ACC112 (cell line): ENCODE data around the gene SMIM5.

Source experiments
- H2AFZ ChIP-seq: fragments of 200-600 bp; sonication (generic); one replicate; pipeline ENCODE4 v1.6.0; 2017; ENCODE audit warnings: antibody characterized with exemption, low read length; ENCODE audit not compliant: unreplicated experiment
- H3K27ac ChIP-seq: fragments of 200-600 bp; sonication (generic); 2 replicates; pipeline ENCODE4 v1.5.1; 2014; ENCODE audit warnings: low read depth, mild to moderate bottlenecking, antibody characterized with exemption, low read length, moderate library complexity
- H3K27me3 ChIP-seq: fragments of 200-600 bp; sonication (generic); 2 replicates; pipeline ENCODE4 v1.6.1; 2014; ENCODE audit warnings: mild to moderate bottlenecking, antibody characterized with exemption, low read length, moderate library complexity, mixed read lengths; ENCODE audit not compliant: insufficient read depth
- H3K36me3 ChIP-seq: fragments of 200-600 bp; sonication (generic); 2 replicates; pipeline ENCODE4 v1.6.1; 2016; ENCODE audit warnings: mild to moderate bottlenecking, antibody characterized with exemption, low read length, moderate library complexity, mixed read lengths; ENCODE audit not compliant: insufficient read depth
- H3K4me1 ChIP-seq: fragments of 200-600 bp; sonication (generic); one replicate; pipeline ENCODE4 v1.6.1; 2016; ENCODE audit warnings: low read length, mixed read lengths; ENCODE audit not compliant: insufficient read depth, unreplicated experiment, control insufficient read depth
- H3K4me3 ChIP-seq: fragments of 200-600 bp; sonication (generic); 2 replicates; pipeline ENCODE4 v1.5.1; 2014; ENCODE audit warnings: mild to moderate bottlenecking, low read depth, low read length
- H3K79me2 ChIP-seq: fragments of 200-600 bp; sonication (generic); one replicate; pipeline ENCODE4 v1.6.0; 2016; ENCODE audit warnings: low read length; ENCODE audit not compliant: control insufficient read depth, unreplicated experiment, insufficient read depth

SMIM5 gene

GRCh38 chr17:75604034-75604695, 29.1 kb upstream of the SMIM5 start:
- H3K4me1 ChIP-seq, result no peaks in the 10 kb centered on the region
- H3K4me3 ChIP-seq, result no peak overlapping the region
- H3K27ac ChIP-seq, result no peak overlapping the region
- H3K79me2 ChIP-seq, result no peaks in the 10 kb centered on the region
- no peak overlapping the region for H2AFZ ChIP-seq
- H3K27me3 ChIP-seq, result no peaks in the 10 kb centered on the region
- H3K36me3 ChIP-seq, result no peaks in the 10 kb centered on the region

- H3K4me1 ChIP-seq, result peaks cover 9% of the 10 kb centered on the region
- H3K36me3 ChIP-seq, result no peaks in the 10 kb centered on the region
- H3K27me3 ChIP-seq, result no peaks in the 10 kb centered on the region
- H2AFZ ChIP-seq, result no peak overlapping the region
- H3K4me3 ChIP-seq, result no peak overlapping the region
- H3K79me2 ChIP-seq, result no peaks in the 10 kb centered on the region
- no peak overlapping the region for H3K27ac ChIP-seq
These were observed 27.4 kb upstream of the SMIM5 start for GRCh38 chr17:75605790-75606189.

GRCh38 chr17:75607086-75607485, 26.1 kb upstream of the SMIM5 start:
- H3K27ac ChIP-seq, result no peak overlapping the region
- H3K4me3 ChIP-seq, result no peak overlapping the region
- H3K36me3 ChIP-seq, result no peaks in the 10 kb centered on the region
- no peak overlapping the region for H2AFZ ChIP-seq
- peaks cover 13% of the 10 kb centered on the region for H3K4me1 ChIP-seq
- no peaks in the 10 kb centered on the region for H3K79me2 ChIP-seq
- H3K27me3 ChIP-seq, result no peaks in the 10 kb centered on the region

- Histone ChIP-seq H3K4me1 (peaks cover 13% of the 10 kb centered on the region), H2AFZ (no peak overlapping the region), H3K79me2 (no peaks in the 10 kb centered on the region), H3K27ac (no peak overlapping the region), H3K4me3 (no peak overlapping the region), H3K36me3 (no peaks in the 10 kb centered on the region), H3K27me3 (no peaks in the 10 kb centered on the region)
These were observed 22.9 kb upstream of the SMIM5 start for GRCh38 chr17:75610103-75610984.

GRCh38 chr17:75611851-75612429, 21.3 kb upstream of the SMIM5 start:
- H3K27me3 ChIP-seq, result no peaks in the 10 kb centered on the region
- no peaks in the 10 kb centered on the region for H3K36me3 ChIP-seq
- H3K4me1 ChIP-seq, result peaks cover 13% of the 10 kb centered on the region
- H3K79me2 ChIP-seq, result no peaks in the 10 kb centered on the region
- H2AFZ ChIP-seq, result no peak overlapping the region
- no peak overlapping the region for H3K27ac ChIP-seq
- H3K4me3 ChIP-seq, result no peak overlapping the region

GRCh38 chr17:75612906-75613626, 20.2 kb upstream of the SMIM5 start:
- no peaks in the 10 kb centered on the region for H3K27me3 ChIP-seq
- H3K36me3 ChIP-seq, result no peaks in the 10 kb centered on the region

GRCh38 chr17:75614006-75614405, 19.2 kb upstream of the SMIM5 start:
- peaks cover 13% of the 10 kb centered on the region for H3K4me1 ChIP-seq

More at GRCh38 chr17:75612906-75613626, 20.2 kb upstream of the SMIM5 start:
- H2AFZ ChIP-seq, result no peak overlapping the region
- peaks cover 13% of the 10 kb centered on the region for H3K4me1 ChIP-seq
- no peak overlapping the region for H3K4me3 ChIP-seq
- no peaks in the 10 kb centered on the region for H3K79me2 ChIP-seq
- H3K27ac ChIP-seq, result no peak overlapping the region

GRCh38 chr17:75614556-75615270, 18.5 kb upstream of the SMIM5 start:
- no peaks in the 10 kb centered on the region for H3K79me2 ChIP-seq
- no peaks in the 10 kb centered on the region for H3K36me3 ChIP-seq
- no peak overlapping the region for H2AFZ ChIP-seq
- H3K4me3 ChIP-seq, result no peak overlapping the region
- no peak overlapping the region for H3K27ac ChIP-seq
- no peaks in the 10 kb centered on the region for H3K27me3 ChIP-seq
- peaks cover 13% of the 10 kb centered on the region for H3K4me1 ChIP-seq

More at GRCh38 chr17:75614006-75614405, 19.2 kb upstream of the SMIM5 start:
- Histone ChIP-seq H2AFZ (no peak overlapping the region), H3K36me3 (no peaks in the 10 kb centered on the region), H3K27me3 (no peaks in the 10 kb centered on the region), H3K4me3 (no peak overlapping the region), H3K27ac (no peak overlapping the region), H3K79me2 (no peaks in the 10 kb centered on the region)

- Histone ChIP-seq H3K27ac (no peak overlapping the region), H3K4me3 (no peak overlapping the region), H3K36me3 (no peaks in the 10 kb centered on the region), H3K27me3 (no peaks in the 10 kb centered on the region), H3K79me2 (no peaks in the 10 kb centered on the region), H2AFZ (no peak overlapping the region), H3K4me1 (peaks cover 9% of the 10 kb centered on the region)
These were observed 17.9 kb upstream of the SMIM5 start for GRCh38 chr17:75615301-75615700.
